ENCODE results near the gene NUP88.

- TF ChIP-seq SP1 (IDR thresholded peaks at IDR 0.05) (no peak), SUZ12 (IDR thresholded peaks at IDR 0.05) (no peak), FOXA1 (IDR thresholded peaks at IDR 0.05) (no peak), FOXK2 (IDR thresholded peaks at IDR 0.05) (no peak), FOXM1 (IDR thresholded peaks at IDR 0.05; ENCODE audit: borderline replicate concordance) (no peak), ELF4 (IDR thresholded peaks at IDR 0.05) (no peak), LEF1 (IDR thresholded peaks at IDR 0.05; ENCODE audit: borderline replicate concordance) (no peak), BHLHE40 (IDR thresholded peaks at IDR 0.05; ENCODE audit: borderline replicate concordance) (no peak), TARDBP (IDR thresholded peaks at IDR 0.05) (no peak), L3MBTL2 (conservative IDR thresholded peaks at IDR 0.05) (no peak), ZNF384 (IDR thresholded peaks at IDR 0.05) (no peak), ARNT (IDR thresholded peaks at IDR 0.05) (no peak), CTBP1 (IDR thresholded peaks at IDR 0.05; ENCODE audit: borderline replicate concordance) (no peak), NFRKB (IDR thresholded peaks at IDR 0.05) (no peak)
Measured at GRCh38 chr17:5418858-5419355, 555 bp downstream of the NUP88 start.
